Measurements from ENCODE around the gene DNAH3. TPM values are rescaled to one million over a fixed set of nuclear protein-coding genes. Genes with fewer than 3 reads are reported as not detected.

Gene DNAH3
- total RNA-seq, 1 donor from 2014 or later, result not detected

GRCh38 chr16:21033704-21034103 is 116.9 kb downstream of the DNAH3 start:
- no peak for TF ChIP-seq CTCF (conservative IDR thresholded peaks at IDR 0.05)
- no peaks in the 10 kb centered on the region for H3K9me3 Mint-ChIP-seq
- no peaks in the 10 kb centered on the region for H3K4me1 Mint-ChIP-seq (ENCODE audit: unreplicated experiment)
- no peak overlapping the region for H3K27ac Mint-ChIP-seq
- DNase-seq (ENCODE audit: extremely low spot score, unreplicated experiment), result no peak
- H3K27me3 Mint-ChIP-seq, result peaks cover 4% of the 10 kb centered on the region
- H3K4me3 Mint-ChIP-seq, result no peak overlapping the region
- no peaks in the 10 kb centered on the region for H3K36me3 Mint-ChIP-seq

GRCh38 chr16:21033264-21033663 is 117.4 kb downstream of the DNAH3 start:
- no peak for DNase-seq (ENCODE audit: extremely low spot score, unreplicated experiment)
- TF ChIP-seq CTCF (conservative IDR thresholded peaks at IDR 0.05), result no peak

GRCh38 chr16:21028728-21029127 is 121.9 kb downstream of the DNAH3 start:
- Mint-ChIP-seq H3K36me3 (no peaks in the 10 kb centered on the region), H3K4me1 (ENCODE audit: unreplicated experiment) (no peaks in the 10 kb centered on the region), H3K9me3 (no peaks in the 10 kb centered on the region), H3K27me3 (no peaks in the 10 kb centered on the region), H3K27ac (no peak overlapping the region), H3K4me3 (no peak overlapping the region)
- no peak for DNase-seq (ENCODE audit: extremely low spot score, unreplicated experiment)
- TF ChIP-seq CTCF (conservative IDR thresholded peaks at IDR 0.05), result no peak

More at GRCh38 chr16:21033264-21033663, 117.4 kb downstream of the DNAH3 start:
- H3K9me3 Mint-ChIP-seq, result no peaks in the 10 kb centered on the region
- no peak overlapping the region for H3K4me3 Mint-ChIP-seq
- no peaks in the 10 kb centered on the region for H3K36me3 Mint-ChIP-seq
- H3K27me3 Mint-ChIP-seq, result peaks cover 4% of the 10 kb centered on the region
- no peak overlapping the region for H3K27ac Mint-ChIP-seq
- no peaks in the 10 kb centered on the region for H3K4me1 Mint-ChIP-seq (ENCODE audit: unreplicated experiment)

GRCh38 chr16:21026846-21027245 is 123.8 kb downstream of the DNAH3 start:
- no peak overlapping the region for H3K27ac Mint-ChIP-seq

GRCh38 chr16:21023509-21024202 is 127.0 kb downstream of the DNAH3 start:
- no peak for TF ChIP-seq CTCF (conservative IDR thresholded peaks at IDR 0.05)
- H3K36me3 Mint-ChIP-seq, result no peaks in the 10 kb centered on the region

More at GRCh38 chr16:21026846-21027245, 123.8 kb downstream of the DNAH3 start:
- DNase-seq (ENCODE audit: extremely low spot score, unreplicated experiment), result no peak
- Mint-ChIP-seq H3K4me1 (ENCODE audit: unreplicated experiment) (no peaks in the 10 kb centered on the region), H3K4me3 (no peak overlapping the region), H3K27me3 (no peaks in the 10 kb centered on the region), H3K9me3 (no peaks in the 10 kb centered on the region), H3K36me3 (no peaks in the 10 kb centered on the region)
- TF ChIP-seq CTCF (conservative IDR thresholded peaks at IDR 0.05), result no peak

More at GRCh38 chr16:21023509-21024202, 127.0 kb downstream of the DNAH3 start:
- H3K27ac Mint-ChIP-seq, result no peak overlapping the region
- DNase-seq (ENCODE audit: extremely low spot score, unreplicated experiment), result no peak
- no peaks in the 10 kb centered on the region for H3K4me1 Mint-ChIP-seq (ENCODE audit: unreplicated experiment)
- no peaks in the 10 kb centered on the region for H3K9me3 Mint-ChIP-seq
- no peak overlapping the region for H3K4me3 Mint-ChIP-seq
- H3K27me3 Mint-ChIP-seq, result no peaks in the 10 kb centered on the region

Measured in type B pancreatic cell (in vitro differentiated cells).